B cell (primary cell): ENCODE data around the gene CCDC110.

Source experiments
- CTCF ChIP-seq: fragments of 200-600 bp; IDR thresholded peaks from one replicate; pipeline ENCODE4 v1.8.0; 2022; ENCODE audit warnings: antibody characterized with exemption, mild to moderate bottlenecking
- EZH2 ChIP-seq: IDR thresholded peaks from 2 replicates; pipeline ENCODE4 v1.6.1; 2012; ENCODE audit warnings: borderline replicate concordance, low read depth, mild to moderate bottlenecking, moderate library complexity, low read length; ENCODE audit not compliant: insufficient read depth, poor library complexity, severe bottlenecking

- TF ChIP-seq CTCF (no peak), EZH2 (no peak)
Measured at GRCh38 chr4:185512516-185512915, 41.0 kb upstream of the CCDC110 start.
